Kidney (tissue), 14 donors: Measurements from ENCODE around the gene FAM222B. TPM values are rescaled to one million over a fixed set of nuclear protein-coding genes. Genes with fewer than 3 reads are reported as not detected.

Source experiments
- DNase-seq, 5 donors: peaks; one replicate each; pipeline ENCODE4 v3.0.0-alpha.2; 2013 to 2020
- FAIRE-seq: peaks from 2 replicates; lab custom pipeline; 2012; peaks lifted over from hg19 to GRCh38; lab: Jason Lieb, UNC
- H3K27ac ChIP-seq, 2 donors: one replicate each; pipeline ENCODE4 v1.7.0; 2013; ENCODE audit warnings: low read depth in 2 of 2, low read length in 2 of 2, inconsistent platforms in 1 of 2
- H3K27me3 ChIP-seq: one replicate; pipeline ENCODE4 v1.7.1; 2013; ENCODE audit warnings: low read length, inconsistent platforms; ENCODE audit not compliant: control insufficient read depth, insufficient read depth
- H3K36me3 ChIP-seq, 3 donors: one replicate each; pipeline versions ENCODE4 v1.7.0 to v1.7.1; 2013; ENCODE audit warnings: low read length in 3 of 3, control low read depth in 1 of 3, inconsistent platforms in 1 of 3; ENCODE audit not compliant: insufficient read depth in 3 of 3, control insufficient read depth in 2 of 3
- H3K4me1 ChIP-seq, 3 donors: one replicate each; pipeline versions ENCODE4 v1.7.0 to v1.7.1; 2013; ENCODE audit warnings: low read length in 3 of 3, inconsistent platforms in 1 of 3, low read depth in 1 of 3; ENCODE audit not compliant: control insufficient read depth in 2 of 3, insufficient read depth in 2 of 3
- H3K4me3 ChIP-seq, 3 donors: one replicate each; pipeline versions ENCODE4 v1.7.0 to v1.8.1; 2013; ENCODE audit warnings: low read length in 3 of 3, control low read depth in 1 of 3, inconsistent platforms in 1 of 3
- H3K9ac ChIP-seq, 3 donors: one replicate each; pipeline versions ENCODE4 v1.7.0 to v1.7.1; 2013; ENCODE audit warnings: low read length in 3 of 3, control low read depth in 1 of 3, inconsistent platforms in 1 of 3
- H3K9me3 ChIP-seq, 3 donors: one replicate each; pipeline versions ENCODE4 v1.7.0 to v1.7.1; 2013; ENCODE audit warnings: low read length in 3 of 3, control low read depth in 1 of 3, inconsistent platforms in 1 of 3; ENCODE audit not compliant: control insufficient read depth in 2 of 3, insufficient read depth in 1 of 3
- intact Hi-C: fragments of 100-400 bp; cut with DNase I; formaldehyde crosslinking; loops from one replicate; pipeline ENCODE4 v1.11.1; 2022
- polyA plus RNA-seq: library from polyadenylated mRNA; stranded (reverse); fragments of 350-450 nt; fragmentation: Illumina TruSeq; extraction: RNeasy Lipid Tissue Mini Kit (QIAGEN cat#74804); gene quantifications from one replicate; pipeline ENCODE4 v1.2.3, GENCODE V29; 2014; ENCODE audit warnings: low read depth, low replicate concordance; ENCODE audit not compliant: insufficient read depth
- total RNA-seq: library from RNA; stranded (reverse); fragmentation: NEBNext Ultra II Directional; extraction: Animal tissue kit (Norgen Biotek cat#: 25700); gene quantifications from one replicate; pipeline ENCODE4 v1.2.1, GENCODE V29; 2021
- TF ChIP-seq, protein P1 (sequence below): IDR thresholded peaks from 3 replicates; pipeline ENCODE4 v1.5.1; 2012; ENCODE audit warnings: mild to moderate bottlenecking, moderate library complexity, borderline replicate concordance; ENCODE audit not compliant: insufficient read depth; ENCODE audit errors: extremely low read depth
- donor health status: control.
- donor health status: control.
- donor health status: control.
- donor health status: control.
- donor health status: control.
- donor health status: DM: yes; HTN: yes; CAD: no.
- donor health status: Normal renal cell carcinoma (clear cell type).

FAM222B gene
- total and polyA plus RNA-seq, 2 donors from 2014 or later = 13.0 to 31.0 TPM

DNA sequence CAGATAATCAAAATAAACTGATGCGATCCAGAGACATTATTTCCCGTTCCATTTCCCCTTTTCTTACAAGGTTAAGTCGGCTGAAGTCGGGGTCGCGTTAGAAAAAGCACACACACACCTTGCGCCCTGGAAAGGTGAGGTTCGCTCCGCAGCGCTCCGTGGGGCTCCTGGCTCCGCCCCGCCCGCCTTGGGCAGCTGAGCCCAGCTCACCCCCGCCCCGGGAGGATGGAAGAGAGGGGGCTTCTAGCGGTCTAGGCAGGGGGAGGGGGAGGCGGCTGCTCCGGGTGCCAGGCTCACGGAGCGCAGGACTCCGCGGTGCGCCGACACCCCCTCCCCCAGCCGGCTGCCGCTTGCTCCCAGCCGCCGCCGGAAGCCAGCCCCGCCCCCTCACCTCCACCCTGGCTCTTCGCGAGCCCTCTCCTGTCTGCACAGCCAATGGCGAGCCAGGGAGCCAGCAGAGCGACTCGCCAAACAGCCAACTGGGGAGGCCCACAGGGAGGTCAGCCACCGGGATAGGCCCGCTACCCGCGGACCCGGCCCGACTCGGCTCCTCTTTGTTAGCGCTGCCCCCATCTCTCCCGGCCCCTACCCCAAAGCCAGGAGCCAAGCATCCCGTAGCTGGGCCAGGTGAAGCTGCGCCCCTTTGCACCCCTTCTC, 30.4 kb downstream of the FAM222B start:
- Histone ChIP-seq H3K9ac (peak overlapping the region; percentile 68 to 88 (median 85)), H3K27me3 (no peaks in the 10 kb centered on the region), H3K36me3 (no peaks in the 10 kb centered on the region), H3K4me1 (peaks cover 0 to 14% (median 6%) of the 10 kb centered on the region in 3 donors), H3K27ac (peak overlapping the region; percentile 94 to 97), H3K9me3 (no peaks in the 10 kb centered on the region), H3K4me3 (peak overlapping the region; percentile 72 to 92 (median 90))
- DNase-seq (peak; percentile 99), FAIRE-seq (no peak)
- intact Hi-C loops = no loop called here
- TF ChIP-seq, protein P1, sequence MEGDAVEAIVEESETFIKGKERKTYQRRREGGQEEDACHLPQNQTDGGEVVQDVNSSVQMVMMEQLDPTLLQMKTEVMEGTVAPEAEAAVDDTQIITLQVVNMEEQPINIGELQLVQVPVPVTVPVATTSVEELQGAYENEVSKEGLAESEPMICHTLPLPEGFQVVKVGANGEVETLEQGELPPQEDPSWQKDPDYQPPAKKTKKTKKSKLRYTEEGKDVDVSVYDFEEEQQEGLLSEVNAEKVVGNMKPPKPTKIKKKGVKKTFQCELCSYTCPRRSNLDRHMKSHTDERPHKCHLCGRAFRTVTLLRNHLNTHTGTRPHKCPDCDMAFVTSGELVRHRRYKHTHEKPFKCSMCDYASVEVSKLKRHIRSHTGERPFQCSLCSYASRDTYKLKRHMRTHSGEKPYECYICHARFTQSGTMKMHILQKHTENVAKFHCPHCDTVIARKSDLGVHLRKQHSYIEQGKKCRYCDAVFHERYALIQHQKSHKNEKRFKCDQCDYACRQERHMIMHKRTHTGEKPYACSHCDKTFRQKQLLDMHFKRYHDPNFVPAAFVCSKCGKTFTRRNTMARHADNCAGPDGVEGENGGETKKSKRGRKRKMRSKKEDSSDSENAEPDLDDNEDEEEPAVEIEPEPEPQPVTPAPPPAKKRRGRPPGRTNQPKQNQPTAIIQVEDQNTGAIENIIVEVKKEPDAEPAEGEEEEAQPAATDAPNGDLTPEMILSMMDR = no peak

DNA sequence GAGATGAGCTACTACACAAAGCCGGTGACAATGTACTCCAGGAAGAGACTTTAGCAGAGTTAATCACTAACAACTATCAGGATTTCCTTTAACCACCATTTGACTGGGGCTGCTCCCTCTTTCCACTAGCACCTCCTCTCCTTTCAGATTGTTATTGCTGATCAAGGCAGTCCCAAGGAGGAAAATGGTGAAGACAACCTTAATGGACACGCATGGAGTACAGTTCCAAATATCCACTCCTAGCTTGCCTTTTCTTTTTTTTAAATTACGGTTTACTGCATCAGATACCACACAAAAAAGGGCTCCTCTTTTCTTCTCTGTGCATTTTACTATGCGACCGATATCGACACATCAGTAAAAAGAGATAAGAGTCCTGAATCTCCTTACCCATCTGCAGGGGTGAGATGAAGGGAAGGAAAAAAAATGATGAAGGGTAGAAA, 30.9 kb downstream of the FAM222B start:
- H3K27me3 ChIP-seq = no peaks in the 10 kb centered on the region
- peak overlapping the region; percentile 94 to 97 for H3K27ac ChIP-seq
- peaks cover 0 to 17% (median 6%) of the 10 kb centered on the region in 3 donors for H3K4me1 ChIP-seq
- H3K4me3 ChIP-seq = peak overlapping the region; percentile 72 to 92 (median 90)
- no peaks in the 10 kb centered on the region for H3K36me3 ChIP-seq
- intact Hi-C loops = no loop called here
- no peaks in the 10 kb centered on the region for H3K9me3 ChIP-seq
- DNase-seq = peak in 3 of 5 donors; percentile 25 to 75 (median 74)
- no peak for FAIRE-seq
- H3K9ac ChIP-seq = peak overlapping the region; percentile 68 to 82 (median 80)
- TF ChIP-seq, protein P1 = no peak

DNA sequence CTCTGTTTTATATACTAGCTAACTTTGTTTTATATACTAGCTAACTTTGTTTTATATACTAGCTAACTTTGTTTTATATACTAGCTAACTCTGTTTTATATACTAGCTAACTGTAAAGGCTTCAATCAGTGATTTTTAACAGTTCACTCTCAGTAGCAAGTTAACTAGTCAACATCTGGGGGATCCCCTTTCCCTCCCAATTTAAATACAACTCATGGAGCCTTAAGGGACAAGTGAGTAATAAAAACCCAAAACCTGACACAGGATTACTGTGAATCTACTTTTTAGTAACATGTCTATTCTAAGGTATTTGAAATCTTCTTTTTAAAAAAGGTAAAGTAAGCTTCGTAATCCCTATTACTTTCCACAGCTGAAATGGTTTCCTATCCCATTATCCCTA, 32.2 kb downstream of the FAM222B start:
- TF ChIP-seq, protein P1 = no peak
- H3K9ac ChIP-seq = no peak overlapping the region
- FAIRE-seq (no peak), DNase-seq (no peak)
- H3K4me1 ChIP-seq = peaks cover 0 to 17% (median 6%) of the 10 kb centered on the region in 3 donors
- no peak overlapping the region for H3K27ac ChIP-seq
- H3K4me3 ChIP-seq = peak overlapping the region in 1 of 3 donors; percentile 72
- H3K36me3 ChIP-seq = peaks cover 0 to 2% (median 0%) of the 10 kb centered on the region in 3 donors
- intact Hi-C loops = no loop called here
- no peaks in the 10 kb centered on the region for H3K9me3 ChIP-seq
- no peaks in the 10 kb centered on the region for H3K27me3 ChIP-seq
